PC-3 (cell line): ENCODE data around the gene SLF2. TPM values are rescaled to one million over a fixed set of nuclear protein-coding genes. Genes with fewer than 3 reads are reported as not detected.

Experiments used
- ATAC-seq: fragments of 200-7000 bp; cut with Tn5 transposase; 2 replicates; pipeline ENCODE4 v1.9.1; 2020; ENCODE audit warnings: mild to moderate bottlenecking, moderate library complexity
- BruUV-seq: library from RNA; stranded (reverse); fragments of 400-500 nt; replicated peaks from 2 replicates; lab custom pipeline; 2021; lab: Mats Ljungman, UMichigan
- CTCF ChIA-PET: fragments of 300-600 bp; sonication (Branson Sonifier 250); formaldehyde crosslinking; loops from one replicate; lab custom pipeline; 2022; ENCODE audit warnings: antibody characterized with exemption; lab: Charles Lee
- POLR2A ChIA-PET: fragments of 300-600 bp; sonication (Branson Sonifier 250); formaldehyde crosslinking; loops from one replicate; lab custom pipeline; 2022; ENCODE audit warnings: antibody characterized with exemption; ENCODE audit not compliant: unreplicated experiment; lab: Charles Lee
- DNase-seq: peaks from one replicate; pipeline ENCODE4 v3.0.0-alpha.2; 2015
- H2AFZ ChIP-seq: fragments of 300-600 bp; sonication (generic); 2 replicates; pipeline ENCODE4 v1.6.0; 2016; ENCODE audit warnings: antibody characterized with exemption, low read length
- H3F3A ChIP-seq: fragments of 300-600 bp; sonication (generic); one replicate; pipeline ENCODE4 v1.6.0; 2017; ENCODE audit warnings: antibody characterized with exemption, low read length, control low read depth, mild to moderate bottlenecking; ENCODE audit not compliant: unreplicated experiment
- H3K27ac ChIP-seq: fragments of 300-600 bp; sonication (generic); 2 replicates; pipeline ENCODE4 v1.5.1; 2016; ENCODE audit warnings: mild to moderate bottlenecking, low read length
- H3K27me3 ChIP-seq: fragments of 300-600 bp; sonication (generic); 2 replicates; pipeline ENCODE4 v1.6.1; 2016; ENCODE audit warnings: low read length, mixed read lengths
- H3K36me3 ChIP-seq: fragments of 300-600 bp; sonication (generic); 2 replicates; pipeline ENCODE4 v1.6.1; 2016; ENCODE audit warnings: low read depth, mixed run types, low read length, mixed read lengths
- H3K4me1 ChIP-seq: fragments of 300-600 bp; sonication (generic); 2 replicates; pipeline ENCODE4 v1.5.1; 2016; ENCODE audit warnings: low read length; ENCODE audit not compliant: insufficient read depth
- H3K4me2 ChIP-seq: fragments of 300-600 bp; sonication (generic); 2 replicates; pipeline ENCODE4 v1.6.0; 2016; ENCODE audit warnings: low read length
- H3K4me3 ChIP-seq: fragments of 300-600 bp; sonication (generic); 2 replicates; pipeline ENCODE4 v1.5.1; 2016; ENCODE audit warnings: mild to moderate bottlenecking, low read length, mixed read lengths
- H3K79me2 ChIP-seq: fragments of 300-600 bp; sonication (generic); 2 replicates; pipeline ENCODE4 v1.6.1; 2017; ENCODE audit warnings: low read length, mixed read lengths
- H3K9ac ChIP-seq: fragments of 300-600 bp; sonication (generic); 2 replicates; pipeline ENCODE4 v1.6.0; 2016; ENCODE audit warnings: mild to moderate bottlenecking, low read length
- H3K9me2 ChIP-seq: fragments of 300-600 bp; sonication (generic); replicated peaks from 2 replicates; pipeline ENCODE4 v1.6.1; 2016; ENCODE audit warnings: mixed run types, low read length, mixed read lengths
- H3K9me3 ChIP-seq: fragments of 300-600 bp; sonication (generic); 2 replicates; pipeline ENCODE4 v1.6.1; 2016; ENCODE audit warnings: low read length, mixed read lengths
- H4K20me1 ChIP-seq: fragments of 300-600 bp; sonication (generic); 2 replicates; pipeline ENCODE4 v1.6.1; 2016; ENCODE audit warnings: low read length, mixed read lengths
- EZH2 ChIP-seq: fragments of 300-600 bp; sonication (generic); IDR thresholded peaks from one replicate; pipeline ENCODE4 v1.6.1; 2017; ENCODE audit warnings: antibody characterized with exemption, mild to moderate bottlenecking, low read length; ENCODE audit not compliant: unreplicated experiment
- EZH2phosphoT487 ChIP-seq: fragments of 300-600 bp; sonication (generic); IDR thresholded peaks from 2 replicates; pipeline ENCODE4 v1.6.1; 2018; ENCODE audit warnings: mild to moderate bottlenecking, antibody characterized with exemption, low read length, borderline replicate concordance
- intact Hi-C: fragments of 100-400 bp; cut with micrococcal nuclease; formaldehyde crosslinking; loops from 2 replicates; pipeline ENCODE4 v1.9.0; 2023
- total RNA-seq: library from RNA; depleted of rRNA; stranded (reverse); fragments of >200 nt; gene quantifications from 2 replicates; pipeline ENCODE4 v1.2.3, GENCODE V29; 2014
- TF ChIP-seq, protein P1 (sequence below): fragments of 300-600 bp; sonication (generic); conservative IDR thresholded peaks from 2 replicates; pipeline ENCODE4 v1.5.1; 2017; ENCODE audit warnings: antibody characterized with exemption, low read depth, mild to moderate bottlenecking, low read length

The SLF2 gene
- total RNA-seq, 1 experiment from 2014 or later: 19.5 TPM

- Histone ChIP-seq H3K9me3 (no peaks in the 10 kb centered on the region), H3K79me2 (peaks cover under 1% of the 10 kb centered on the region; the same call in 1 of the 2 replicates), H3K9me2 (no peaks in the 10 kb centered on the region), H3F3A (no peaks in the 10 kb centered on the region), H3K4me1 (0 out of 2 replicates have a peak, but pooled peaks cover 7% of the 10 kb centered on the region), H3K9ac (no peak overlapping the region), H3K27me3 (no peaks in the 10 kb centered on the region), H3K36me3 (no peaks in the 10 kb centered on the region), H3K27ac (no peak overlapping the region), H4K20me1 (no peaks in the 10 kb centered on the region), H3K4me2 (no peak overlapping the region), H2AFZ (no peak overlapping the region), H3K4me3 (no peak overlapping the region)
- BruUV-seq: no TSS peak
- no peak for ATAC-seq
- DNase-seq: no peak
- intact Hi-C loops: no loop called here
- ChIA-PET CTCF (no interaction called here), POLR2A (no interaction called here)
- TF ChIP-seq EZH2 (no peak), EZH2phosphoT487 (no peak)
- TF ChIP-seq, protein P1, sequence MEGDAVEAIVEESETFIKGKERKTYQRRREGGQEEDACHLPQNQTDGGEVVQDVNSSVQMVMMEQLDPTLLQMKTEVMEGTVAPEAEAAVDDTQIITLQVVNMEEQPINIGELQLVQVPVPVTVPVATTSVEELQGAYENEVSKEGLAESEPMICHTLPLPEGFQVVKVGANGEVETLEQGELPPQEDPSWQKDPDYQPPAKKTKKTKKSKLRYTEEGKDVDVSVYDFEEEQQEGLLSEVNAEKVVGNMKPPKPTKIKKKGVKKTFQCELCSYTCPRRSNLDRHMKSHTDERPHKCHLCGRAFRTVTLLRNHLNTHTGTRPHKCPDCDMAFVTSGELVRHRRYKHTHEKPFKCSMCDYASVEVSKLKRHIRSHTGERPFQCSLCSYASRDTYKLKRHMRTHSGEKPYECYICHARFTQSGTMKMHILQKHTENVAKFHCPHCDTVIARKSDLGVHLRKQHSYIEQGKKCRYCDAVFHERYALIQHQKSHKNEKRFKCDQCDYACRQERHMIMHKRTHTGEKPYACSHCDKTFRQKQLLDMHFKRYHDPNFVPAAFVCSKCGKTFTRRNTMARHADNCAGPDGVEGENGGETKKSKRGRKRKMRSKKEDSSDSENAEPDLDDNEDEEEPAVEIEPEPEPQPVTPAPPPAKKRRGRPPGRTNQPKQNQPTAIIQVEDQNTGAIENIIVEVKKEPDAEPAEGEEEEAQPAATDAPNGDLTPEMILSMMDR: no peak
These were observed 67.9 kb downstream of the SLF2 start for GRCh38 chr10:100980711-100981110.

DNA sequence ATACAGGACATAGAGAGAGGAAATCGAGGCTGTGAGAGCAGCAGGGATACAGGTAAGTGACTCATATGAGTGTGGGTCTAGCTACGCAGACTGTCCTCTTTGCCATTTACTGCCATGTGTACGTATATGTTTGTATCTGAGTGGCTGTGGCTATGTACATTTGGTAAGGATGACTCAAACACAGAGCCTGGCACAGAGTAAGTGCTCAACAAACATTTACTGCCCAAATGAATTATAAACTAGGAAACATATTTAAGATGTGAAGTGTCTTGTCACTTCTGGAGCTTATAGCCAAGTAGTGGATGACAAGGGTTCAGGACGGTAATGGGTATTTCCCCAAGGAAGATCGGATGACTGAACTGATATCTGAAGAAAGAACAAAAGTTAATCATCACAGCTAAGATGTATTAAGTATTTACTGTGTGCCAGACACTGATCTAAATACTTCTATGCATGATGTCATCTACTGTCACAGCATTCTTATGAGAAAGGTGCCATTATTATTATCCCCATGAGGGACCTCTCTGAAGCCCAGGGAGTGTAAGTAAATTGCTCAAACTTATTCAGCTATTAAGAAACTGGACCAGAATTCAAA, 68.5 kb downstream of the SLF2 start:
- BruUV-seq: no TSS peak
- peaks cover 11% of the 10 kb centered on the region for H3K4me1 ChIP-seq
- H3K9ac ChIP-seq: no peak overlapping the region
- no peaks in the 10 kb centered on the region for H3K36me3 ChIP-seq
- no peaks in the 10 kb centered on the region for H3K9me3 ChIP-seq
- ATAC-seq (no peak), DNase-seq (no peak)
- peaks cover 6% of the 10 kb centered on the region for H3K79me2 ChIP-seq
- H3F3A ChIP-seq: no peaks in the 10 kb centered on the region
- ChIA-PET POLR2A (no interaction called here), CTCF (no interaction called here)
- H3K4me2 ChIP-seq: no peak overlapping the region
- no peak overlapping the region for H3K4me3 ChIP-seq
- H3K27me3 ChIP-seq: no peaks in the 10 kb centered on the region
- H4K20me1 ChIP-seq: no peaks in the 10 kb centered on the region
- TF ChIP-seq EZH2phosphoT487: no peak
- no peak for TF ChIP-seq EZH2
- TF ChIP-seq, protein P1: no peak
- no peak overlapping the region for H2AFZ ChIP-seq
- intact Hi-C loops: no loop called here
- no peak overlapping the region for H3K27ac ChIP-seq
- no peaks in the 10 kb centered on the region for H3K9me2 ChIP-seq

- peaks cover 6% of the 10 kb centered on the region for H3K4me1 ChIP-seq
- H3K4me3 ChIP-seq: no peak overlapping the region
- H3K27me3 ChIP-seq: no peaks in the 10 kb centered on the region
- no TSS peak for BruUV-seq
- TF ChIP-seq EZH2phosphoT487 (no peak), EZH2 (no peak)
- TF ChIP-seq, protein P1: no peak
- ATAC-seq (no peak), DNase-seq (no peak)
- no peak overlapping the region for H3K9ac ChIP-seq
- intact Hi-C loops: no loop called here
- H3K79me2 ChIP-seq: peaks cover 25% of the 10 kb centered on the region
- no peaks in the 10 kb centered on the region for H3F3A ChIP-seq
- H3K36me3 ChIP-seq: no peaks in the 10 kb centered on the region
- ChIA-PET CTCF (no interaction called here), POLR2A (no interaction called here)
- H3K9me2 ChIP-seq: no peaks in the 10 kb centered on the region
- H3K4me2 ChIP-seq: no peak overlapping the region
- no peaks in the 10 kb centered on the region for H4K20me1 ChIP-seq
- H3K27ac ChIP-seq: no peak overlapping the region
- H3K9me3 ChIP-seq: no peaks in the 10 kb centered on the region
- no peak overlapping the region for H2AFZ ChIP-seq
These were observed 70.4 kb downstream of the SLF2 start for GRCh38 chr10:100982916-100983830.
